ENCODE results near the gene WDR53. TPM values are rescaled to one million over a fixed set of nuclear protein-coding genes. Genes with fewer than 3 reads are reported as not detected.
"Not testable (repeated sequence)": the region's sequence is repeated elsewhere in the genome, so short reads cannot be mapped to it uniquely, and the experiment has no call there.

Gene WDR53
- total and polyA plus RNA-seq, 9 of the 15 experiments (the other 6 are each of a cell fraction or from before 2014, with no cell fraction given), result 13.0 to 34.5 (median 20.9) TPM

DNA sequence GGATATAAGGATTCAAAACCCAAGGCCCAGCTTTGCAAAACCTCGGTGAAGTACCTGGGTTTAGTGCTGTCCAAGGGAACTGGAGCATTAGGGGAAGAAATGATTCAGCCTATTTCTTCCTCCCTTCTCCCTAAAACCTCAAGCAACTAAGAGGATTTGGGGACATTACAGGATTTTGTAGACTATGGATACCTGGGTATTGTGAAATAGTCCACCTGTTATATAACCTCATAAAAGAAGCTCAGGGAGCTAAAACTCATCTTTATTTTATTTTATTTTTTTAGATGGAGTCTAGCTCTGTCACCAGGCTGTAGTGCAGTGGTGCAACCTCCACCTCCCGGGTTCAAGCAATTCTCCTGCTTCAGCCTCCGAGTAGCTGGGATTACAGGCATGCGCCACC lies 44.5 kb downstream of the WDR53 start (continued):
- no peak for TF ChIP-seq HOMEZ (CRISPR knock-in tag; IDR thresholded peaks at IDR 0.05)
- TF ChIP-seq, protein P1, sequence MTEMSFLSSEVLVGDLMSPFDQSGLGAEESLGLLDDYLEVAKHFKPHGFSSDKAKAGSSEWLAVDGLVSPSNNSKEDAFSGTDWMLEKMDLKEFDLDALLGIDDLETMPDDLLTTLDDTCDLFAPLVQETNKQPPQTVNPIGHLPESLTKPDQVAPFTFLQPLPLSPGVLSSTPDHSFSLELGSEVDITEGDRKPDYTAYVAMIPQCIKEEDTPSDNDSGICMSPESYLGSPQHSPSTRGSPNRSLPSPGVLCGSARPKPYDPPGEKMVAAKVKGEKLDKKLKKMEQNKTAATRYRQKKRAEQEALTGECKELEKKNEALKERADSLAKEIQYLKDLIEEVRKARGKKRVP (CRISPR knock-in tag; IDR thresholded peaks at IDR 0.05), result no peak

- H3K79me2 ChIP-seq (ENCODE audit: control insufficient read depth, insufficient read depth, low read length); POLR2A ChIA-PET; BruUV-seq (replicated peaks); H3K27ac ChIP-seq (ENCODE audit: extremely low read depth, low read depth, low read length); DNase-seq (ENCODE audit: extremely low read depth in 1 of 4, low spot score in 3 of 4); H4K20me1 ChIP-seq (replicated peaks; ENCODE audit: control insufficient read depth, insufficient read depth, low read length); H3K4me3 ChIP-seq; H3K27me3 ChIP-seq (ENCODE audit: control insufficient read depth in 2 of 2, insufficient read depth in 2 of 2, low read length in 2 of 2); H3K9me3 ChIP-seq (replicated peaks; ENCODE audit: control insufficient read depth, insufficient read depth, low read depth, low read length); H3K4me2 ChIP-seq (ENCODE audit: insufficient read depth, low read length); H3K36me3 ChIP-seq (ENCODE audit: control insufficient read depth, insufficient read depth, low read length); H3K9me1 ChIP-seq (ENCODE audit: control insufficient read depth, insufficient read depth, low read length); FAIRE-seq; CTCF ChIA-PET (ENCODE audit: low intra/inter-chr PET ratio); H3K9ac ChIP-seq (ENCODE audit: insufficient read depth in 1 of 2, low read depth in 2 of 2, low read length in 2 of 2); ATAC-seq; TF ChIP-seq NR2C1 (IDR thresholded peaks at IDR 0.05): not testable (repeated sequence)
- intact Hi-C loops (cut with micrococcal nuclease), result loop anchor here (1.0 to 10.0 kb wide), 4 partner anchors 424 to 664 kb away; partner anchors contain the start of gene NCBP2
- 10% methylated on average over 12 of the region's 12 CpGs for WGBS (ENCODE audit: insufficient coverage, low coverage, missing lambda C conversion rate)
- in situ Hi-C loops (cut with MboI), result loop anchor here (5.0 to 25.0 kb wide), 3 partner anchors 269 to 809 kb away; partner anchors contain the start of gene MUC20
- H2AFZ ChIP-seq (ENCODE audit: low read depth, low read length), result peak overlapping the region; percentile 15; the same call in 1 of the 2 replicates
- H3K4me1 ChIP-seq (replicated peaks in 1 of 2; ENCODE audit: control insufficient read depth in 2 of 2, insufficient read depth in 2 of 2, low read length in 2 of 2), result peaks cover 4 to 37% of the 10 kb centered on the region in 2 experiments; a peak in 4 of 5 replicates
- TF ChIP-seq, protein P2, sequence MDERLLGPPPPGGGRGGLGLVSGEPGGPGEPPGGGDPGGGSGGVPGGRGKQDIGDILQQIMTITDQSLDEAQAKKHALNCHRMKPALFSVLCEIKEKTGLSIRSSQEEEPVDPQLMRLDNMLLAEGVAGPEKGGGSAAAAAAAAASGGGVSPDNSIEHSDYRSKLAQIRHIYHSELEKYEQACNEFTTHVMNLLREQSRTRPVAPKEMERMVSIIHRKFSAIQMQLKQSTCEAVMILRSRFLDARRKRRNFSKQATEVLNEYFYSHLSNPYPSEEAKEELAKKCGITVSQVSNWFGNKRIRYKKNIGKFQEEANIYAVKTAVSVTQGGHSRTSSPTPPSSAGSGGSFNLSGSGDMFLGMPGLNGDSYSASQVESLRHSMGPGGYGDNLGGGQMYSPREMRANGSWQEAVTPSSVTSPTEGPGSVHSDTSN (CRISPR knock-in tag; IDR thresholded peaks at IDR 0.05; ENCODE audit: low read depth), result not testable (repeated sequence)
- TF ChIP-seq, protein P2 (tag; conservative IDR thresholded peaks at IDR 0.05; ENCODE audit: low read depth), result 0 out of 2 replicates have a peak, but pooled peaks have one; percentile 38
- TF ChIP-seq ZFX (CRISPR knock-in tag; IDR thresholded peaks at IDR 0.05), result 0 out of 2 replicates have a peak, but pooled peaks have one; percentile 22
- TF ChIP-seq USF2 (CRISPR knock-in tag; IDR thresholded peaks at IDR 0.05), result peak; percentile 75
- TF ChIP-seq CXXC5 (CRISPR knock-in tag; IDR thresholded peaks at IDR 0.05), result peak; percentile 42
- peak; percentile 97 for TF ChIP-seq TFE3 (CRISPR knock-in tag; IDR thresholded peaks at IDR 0.05)
- TF ChIP-seq L3MBTL2 (IDR thresholded peaks at IDR 0.05), result 0 out of 2 replicates have a peak, but pooled peaks have one; percentile 26
- peak; percentile 69 for TF ChIP-seq BHLHE40 (IDR thresholded peaks at IDR 0.05; ENCODE audit: low read length)
- 0 out of 2 replicates have a peak, but pooled peaks have one; percentile 26 for TF ChIP-seq NR2C1 (tag; IDR thresholded peaks at IDR 0.05)
- TF ChIP-seq RAD51 (IDR thresholded peaks at IDR 0.05; ENCODE audit: borderline replicate concordance, low read depth), result peak; percentile 93
Measured at GRCh38 chr3:196521291-196521690, 47.1 kb downstream of the WDR53 start.
